CD4-positive, alpha-beta T cell (primary cell): ENCODE results near the gene EXD3. TPM values are rescaled to one million over a fixed set of nuclear protein-coding genes. Genes with fewer than 3 reads are reported as not detected.

ENCODE experiments used
- ATAC-seq: fragments of 200-7000 bp; cut with Tn5 transposase; one replicate; pipeline ENCODE4 v1.10.0; 2022; ENCODE audit warnings: mild to moderate bottlenecking; ENCODE audit not compliant: poor library complexity
- CTCF ChIA-PET: fragments of 350-600 bp; sonication (Branson Sonifier 250); formaldehyde crosslinking; loops from one replicate; lab custom pipeline; 2021; ENCODE audit warnings: antibody characterized with exemption, inconsistent platforms; lab: Charles Lee
- POLR2A ChIA-PET: fragments of 350-600 bp; sonication (Branson Sonifier 250); formaldehyde crosslinking; loops from one replicate; lab custom pipeline; 2021; ENCODE audit warnings: antibody characterized with exemption, inconsistent platforms; lab: Charles Lee
- DNase-seq, 14 experiments: peaks; one replicate each; pipeline ENCODE4 v3.0.0-alpha.2; 2013 to 2020; ENCODE audit warnings: mixed read lengths in 2 of 14
- H3K27ac ChIP-seq, 2 donors: one replicate each; pipeline versions ENCODE4 v1.5.1 to v1.7.0; 2013; ENCODE audit warnings: low read length in 2 of 2, low read depth in 1 of 2, mild to moderate bottlenecking in 1 of 2
- H3K27me3 ChIP-seq, 2 experiments: 1 replicate in 1 of 2; 2 replicates in 1 of 2; pipeline versions ENCODE4 v1.6.1 to v1.7.0; 2013; ENCODE audit warnings: low read length in 2 of 2, control low read depth in 1 of 2, mild to moderate bottlenecking in 1 of 2, moderate library complexity in 1 of 2; ENCODE audit not compliant: insufficient read depth in 2 of 2, control insufficient read depth in 1 of 2
- H3K36me3 ChIP-seq: one replicate; pipeline ENCODE4 v1.6.1; 2013; ENCODE audit warnings: low read length, control low read depth; ENCODE audit not compliant: insufficient read depth
- H3K4me1 ChIP-seq: one replicate; pipeline ENCODE4 v1.6.1; 2013; ENCODE audit warnings: low read length, control low read depth; ENCODE audit not compliant: insufficient read depth
- H3K4me3 ChIP-seq: one replicate; pipeline ENCODE4 v1.5.1; 2013; ENCODE audit warnings: mild to moderate bottlenecking, low read length, moderate library complexity
- H3K9me3 ChIP-seq, 2 experiments: 1 replicate in 1 of 2; 2 replicates in 1 of 2; pipeline versions ENCODE4 v1.6.1 to v1.7.0; 2013; ENCODE audit warnings: low read length in 2 of 2, mild to moderate bottlenecking in 2 of 2, control low read depth in 1 of 2, moderate library complexity in 1 of 2; ENCODE audit not compliant: control insufficient read depth in 1 of 2, insufficient read depth in 1 of 2
- H3K27ac Mint-ChIP-seq: one replicate; pipeline ENCODE4 v1.8.0; 2020; ENCODE audit warnings: mixed read lengths
- H3K27me3 Mint-ChIP-seq: one replicate; pipeline ENCODE4 v1.8.0; 2021; ENCODE audit warnings: mixed read lengths
- H3K36me3 Mint-ChIP-seq: one replicate; pipeline ENCODE4 v1.8.0; 2021; ENCODE audit warnings: low read depth, mixed read lengths
- H3K4me1 Mint-ChIP-seq: one replicate; pipeline ENCODE4 v1.8.0; 2021; ENCODE audit warnings: low read depth, mixed read lengths
- H3K4me3 Mint-ChIP-seq: one replicate; pipeline ENCODE4 v1.8.0; 2020; ENCODE audit warnings: mild to moderate bottlenecking, mixed read lengths
- H3K9me3 Mint-ChIP-seq: one replicate; pipeline ENCODE4 v1.8.0; 2020; ENCODE audit warnings: mixed read lengths
- CTCF ChIP-seq: fragments of 200-600 bp; IDR thresholded peaks from one replicate; pipeline ENCODE4 v1.8.0; 2022; ENCODE audit warnings: antibody characterized with exemption, mild to moderate bottlenecking
- intact Hi-C, 2 experiments: fragments of 100-400 bp; cut with DNase I in 1 of 2; cut with micrococcal nuclease in 1 of 2; formaldehyde crosslinking; loops; one replicate each; pipeline versions ENCODE4 v1.15.1 to v1.9.0; 2023 to 2025; cut with DNase I, micrococcal nuclease
- total RNA-seq, 174 experiments: library from RNA in 2 of 174; stranded (reverse) in 2 of 174; gene quantifications; one replicate each; pipeline ENCODE4 v1.2.3 and lab custom pipeline; 2021 to 2026

EXD3 gene
- total RNA-seq, 2 experiments from 2014 or later, result 14.9 to 16.9 TPM

GRCh38 chr9:137426018-137426681, 3.2 kb upstream of the EXD3 start:
- H3K27me3 ChIP-seq, result no peaks in the 10 kb centered on the region
- peaks cover 19% of the 10 kb centered on the region for H3K4me1 ChIP-seq
- ATAC-seq (no peak), DNase-seq (no peak)
- H3K9me3 ChIP-seq, result no peaks in the 10 kb centered on the region
- intact Hi-C loops, result no loop called here
- H3K36me3 Mint-ChIP-seq, result no peaks in the 10 kb centered on the region
- no peaks in the 10 kb centered on the region for H3K27me3 Mint-ChIP-seq
- H3K27ac ChIP-seq, result no peak overlapping the region
- H3K36me3 ChIP-seq, result no peaks in the 10 kb centered on the region
- ChIA-PET POLR2A (no interaction called here), CTCF (no interaction called here)
- no peak overlapping the region for H3K27ac Mint-ChIP-seq
- H3K9me3 Mint-ChIP-seq, result no peaks in the 10 kb centered on the region
- H3K4me3 Mint-ChIP-seq, result no peak overlapping the region
- no peak overlapping the region for H3K4me3 ChIP-seq
- peaks cover 18% of the 10 kb centered on the region for H3K4me1 Mint-ChIP-seq
- TF ChIP-seq CTCF, result no peak

- Histone ChIP-seq H3K27ac (no peak overlapping the region), H3K4me3 (peak overlapping the region; percentile 20), H3K27me3 (no peaks in the 10 kb centered on the region), H3K9me3 (no peaks in the 10 kb centered on the region), H3K4me1 (peaks cover 19% of the 10 kb centered on the region), H3K36me3 (no peaks in the 10 kb centered on the region)
- Mint-ChIP-seq H3K4me1 (peaks cover 18% of the 10 kb centered on the region), H3K27ac (no peak overlapping the region), H3K36me3 (no peaks in the 10 kb centered on the region), H3K4me3 (peak overlapping the region; percentile 84), H3K9me3 (no peaks in the 10 kb centered on the region), H3K27me3 (no peaks in the 10 kb centered on the region)
- ATAC-seq (peak; percentile 54), DNase-seq (peak in 2 of 14 experiments; percentile 57 to 65)
- no peak for TF ChIP-seq CTCF
- POLR2A ChIA-PET, result interaction anchor here (0.6 to 2.9 kb wide), 17 partner anchors 8 to 337 kb away, joined by 3 to 18 read pairs (median 5); partner anchors contain the start of genes MAN1B1, MRPL41, NELFB and NRARP
- intact Hi-C loops, result loop anchor here (1.0 to 5.0 kb wide), 7 partner anchors 22 to 184 kb away; partner anchors contain the start of genes ARRDC1 (in 1 of the 2), DPH7 (in 1 of the 2), NELFB (in 1 of the 2) and NSMF (in 1 of the 2)
- CTCF ChIA-PET, result interaction anchor here (0.7 to 2.3 kb wide), 5 partner anchors 22 to 187 kb away, joined by 3 to 12 read pairs (median 3); partner anchors contain the start of genes MRPL41 and NSMF
Observed at GRCh38 chr9:137423514-137424291, 741 bp upstream of the EXD3 start.

GRCh38 chr9:137421838-137422603, 941 bp downstream of the EXD3 start:
- Mint-ChIP-seq H3K4me3 (peak overlapping the region; percentile 91), H3K9me3 (no peaks in the 10 kb centered on the region), H3K27me3 (no peaks in the 10 kb centered on the region), H3K4me1 (peaks cover 18% of the 10 kb centered on the region), H3K36me3 (no peaks in the 10 kb centered on the region), H3K27ac (peak overlapping the region; percentile 69)
- intact Hi-C loops, result loop anchor here (2.0 to 5.0 kb wide), 4 partner anchors 37 to 185 kb away; partner anchors contain the start of genes ARRDC1 (in 1 of the 2), DPH7 (in 1 of the 2) and NSMF (in 1 of the 2)
- Histone ChIP-seq H3K27me3 (no peaks in the 10 kb centered on the region), H3K27ac (no peak overlapping the region), H3K4me3 (peak overlapping the region; percentile 65), H3K4me1 (peaks cover 19% of the 10 kb centered on the region), H3K9me3 (no peaks in the 10 kb centered on the region), H3K36me3 (no peaks in the 10 kb centered on the region)
- DNase-seq (no peak), ATAC-seq (no peak)
- ChIA-PET POLR2A (interaction anchor here (1.1 to 2.9 kb wide), 11 partner anchors 10 to 335 kb away, joined by 3 to 18 read pairs (median 7); partner anchors contain the start of genes MAN1B1, NELFB, NRARP and NSMF), CTCF (interaction anchor here (1.0 to 2.3 kb wide), 2 partner anchors 23 to 130 kb away, joined by 3 to 12 read pairs; partner anchors contain the start of gene MRPL41)
- no peak for TF ChIP-seq CTCF
